Ovary (tissue), 3 donors: ENCODE measurements around the gene UBE2S.

ENCODE experiments used
- EP300 ChIP-seq: sonication (generic); formaldehyde crosslinking; IDR thresholded peaks from one replicate; pipeline ENCODE4 v1.6.1; 2017; ENCODE audit warnings: antibody characterized with exemption
- POLR2A ChIP-seq: fragments of 450-650 bp; IDR thresholded peaks from one replicate; pipeline ENCODE4 v1.6.1; 2017; ENCODE audit warnings: antibody characterized with exemption, mild to moderate bottlenecking, moderate library complexity
- TF ChIP-seq, protein P1 (sequence below), 3 donors: fragments of 450-650 bp in 2 of 3; fragments of 200-600 bp in 1 of 3; IDR thresholded peaks; one replicate each; pipeline versions ENCODE4 v1.5.1 to v1.8.0; 2016 to 2022; ENCODE audit warnings: antibody characterized with exemption in 3 of 3, mild to moderate bottlenecking in 1 of 3
- donor health status: DM: no; HTN: no; CAD: no.

DNA sequence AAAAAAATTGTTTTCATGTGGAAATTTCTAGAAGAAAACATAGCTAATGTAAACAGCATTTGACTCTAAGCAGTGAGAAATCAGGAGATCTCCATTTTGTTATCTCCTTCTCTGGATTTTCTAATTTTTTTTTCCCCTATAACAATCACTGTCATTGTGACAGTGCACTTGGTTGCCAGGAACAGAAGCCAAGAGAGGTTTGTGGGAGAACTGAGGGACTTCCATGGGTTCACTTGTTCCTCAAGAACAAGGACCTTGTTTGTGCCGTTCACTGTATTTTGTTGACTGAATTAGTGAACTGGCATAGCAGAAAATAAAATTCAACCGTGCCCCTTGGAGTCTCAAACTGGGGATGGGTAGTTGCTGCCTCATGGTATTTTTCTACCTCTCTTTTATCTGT lies 18.5 kb upstream of the UBE2S start:
- TF ChIP-seq EP300 (no peak), POLR2A (no peak)
- TF ChIP-seq, protein P1, sequence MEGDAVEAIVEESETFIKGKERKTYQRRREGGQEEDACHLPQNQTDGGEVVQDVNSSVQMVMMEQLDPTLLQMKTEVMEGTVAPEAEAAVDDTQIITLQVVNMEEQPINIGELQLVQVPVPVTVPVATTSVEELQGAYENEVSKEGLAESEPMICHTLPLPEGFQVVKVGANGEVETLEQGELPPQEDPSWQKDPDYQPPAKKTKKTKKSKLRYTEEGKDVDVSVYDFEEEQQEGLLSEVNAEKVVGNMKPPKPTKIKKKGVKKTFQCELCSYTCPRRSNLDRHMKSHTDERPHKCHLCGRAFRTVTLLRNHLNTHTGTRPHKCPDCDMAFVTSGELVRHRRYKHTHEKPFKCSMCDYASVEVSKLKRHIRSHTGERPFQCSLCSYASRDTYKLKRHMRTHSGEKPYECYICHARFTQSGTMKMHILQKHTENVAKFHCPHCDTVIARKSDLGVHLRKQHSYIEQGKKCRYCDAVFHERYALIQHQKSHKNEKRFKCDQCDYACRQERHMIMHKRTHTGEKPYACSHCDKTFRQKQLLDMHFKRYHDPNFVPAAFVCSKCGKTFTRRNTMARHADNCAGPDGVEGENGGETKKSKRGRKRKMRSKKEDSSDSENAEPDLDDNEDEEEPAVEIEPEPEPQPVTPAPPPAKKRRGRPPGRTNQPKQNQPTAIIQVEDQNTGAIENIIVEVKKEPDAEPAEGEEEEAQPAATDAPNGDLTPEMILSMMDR (IDR thresholded peaks at IDR 0.05) = no peak
